BLaER1 (cell line): Measurements from ENCODE around the gene MAGI1.

Source experiments
- H3K27ac ChIP-seq: shearing (Covaris generic); formaldehyde crosslinking; 2 replicates; pipeline ENCODE4 v1.8.1; 2022
- H3K27me3 ChIP-seq: shearing (Covaris generic); formaldehyde crosslinking; 2 replicates; pipeline ENCODE4 v1.8.1; 2022
- H3K36me3 ChIP-seq: shearing (Covaris generic); formaldehyde crosslinking; 2 replicates; pipeline ENCODE4 v1.8.1; 2022
- H3K4me1 ChIP-seq: shearing (Covaris generic); formaldehyde crosslinking; 2 replicates; pipeline ENCODE4 v1.8.1; 2022
- H3K4me2 ChIP-seq: shearing (Covaris generic); formaldehyde crosslinking; 2 replicates; pipeline ENCODE4 v1.8.1; 2022
- H3K4me3 ChIP-seq: shearing (Covaris generic); formaldehyde crosslinking; 2 replicates; pipeline ENCODE4 v1.8.1; 2022
- H3K9ac ChIP-seq: shearing (Covaris generic); formaldehyde crosslinking; 2 replicates; pipeline ENCODE4 v1.8.1; 2022
- H3K9me3 ChIP-seq: shearing (Covaris generic); formaldehyde crosslinking; 2 replicates; pipeline ENCODE4 v1.8.1; 2022
- H4K20me1 ChIP-seq: shearing (Covaris generic); formaldehyde crosslinking; 2 replicates; pipeline ENCODE4 v1.8.1; 2022
- Cebpa-rat ChIP-seq: shearing (Covaris generic); IDR thresholded peaks from 2 replicates; pipeline ENCODE4 v1.8.1; 2022

Gene MAGI1

DNA sequence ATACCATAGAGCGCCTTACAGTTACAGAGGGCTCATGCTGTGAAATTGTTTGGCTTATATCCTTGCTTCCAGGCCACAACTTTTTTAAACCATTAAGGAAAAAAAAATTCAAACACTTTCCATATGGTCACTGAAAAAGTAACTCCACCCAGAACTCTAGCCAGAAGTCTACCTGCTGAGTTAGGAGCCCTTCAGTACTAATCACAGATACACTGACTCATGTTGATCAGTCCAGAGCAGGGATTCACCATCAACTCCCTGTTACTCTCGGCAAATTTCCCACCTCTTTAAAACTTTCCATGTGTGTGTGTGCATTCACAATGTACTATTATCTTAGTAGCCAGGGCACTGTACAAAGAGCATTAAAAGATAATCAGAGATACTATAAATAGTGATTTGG, 372.8 kb downstream of the MAGI1 start:
- Histone ChIP-seq H3K4me1 (peaks cover 12% of the 10 kb centered on the region), H3K36me3 (no peaks in the 10 kb centered on the region), H3K27ac (no peak overlapping the region), H3K27me3 (no peaks in the 10 kb centered on the region), H3K4me2 (no peak overlapping the region), H3K4me3 (no peak overlapping the region), H3K9me3 (no peaks in the 10 kb centered on the region), H3K9ac (no peak overlapping the region), H4K20me1 (no peaks in the 10 kb centered on the region)
- TF ChIP-seq Cebpa-rat = no peak

DNA sequence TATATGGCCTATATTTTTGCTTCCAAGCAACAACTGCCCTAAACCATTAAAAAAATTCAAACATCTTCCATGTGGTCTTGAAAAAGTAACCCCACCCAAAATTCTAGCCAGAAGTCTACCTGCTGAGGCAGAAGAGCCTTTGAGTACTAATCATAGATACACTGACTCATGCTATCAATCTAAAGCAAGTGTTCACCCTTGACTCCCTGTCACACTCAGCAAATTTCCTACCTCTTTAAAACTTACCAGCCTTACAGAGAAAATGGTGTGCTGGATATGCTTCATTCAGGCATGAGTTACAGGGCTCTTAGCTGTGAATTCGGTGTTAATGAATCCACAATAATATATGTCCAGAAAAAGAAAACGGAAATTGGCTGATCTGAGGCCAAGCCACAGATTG, 373.8 kb downstream of the MAGI1 start:
- no peak overlapping the region for H3K9ac ChIP-seq
- H3K4me2 ChIP-seq = no peak overlapping the region

DNA sequence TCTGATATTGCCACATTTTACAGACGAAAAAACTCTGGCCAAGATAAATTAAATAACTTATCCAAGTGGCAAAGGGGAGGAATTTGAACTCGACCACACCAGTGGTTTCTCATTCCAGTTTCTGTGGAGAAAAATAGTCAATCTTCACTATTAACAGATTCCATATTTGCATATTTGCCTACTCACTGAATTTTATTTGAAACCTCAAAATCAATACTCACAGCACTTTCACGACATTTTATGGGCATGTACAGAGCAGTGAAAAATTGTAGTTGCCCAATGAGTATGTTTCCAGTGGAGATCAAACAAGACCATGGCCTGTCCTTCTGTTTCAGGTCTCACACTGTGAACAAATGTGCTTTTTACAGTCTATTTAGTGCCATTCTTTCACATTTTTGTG, 374.3 kb downstream of the MAGI1 start:
- TF ChIP-seq Cebpa-rat = no peak

More for the DNA sequence above, 373.8 kb downstream of the MAGI1 start:
- Histone ChIP-seq H3K4me3 (no peak overlapping the region), H3K4me1 (peaks cover 10% of the 10 kb centered on the region), H3K27ac (no peak overlapping the region), H3K9me3 (no peaks in the 10 kb centered on the region), H4K20me1 (no peaks in the 10 kb centered on the region), H3K36me3 (no peaks in the 10 kb centered on the region), H3K27me3 (no peaks in the 10 kb centered on the region)
- no peak for TF ChIP-seq Cebpa-rat

DNA sequence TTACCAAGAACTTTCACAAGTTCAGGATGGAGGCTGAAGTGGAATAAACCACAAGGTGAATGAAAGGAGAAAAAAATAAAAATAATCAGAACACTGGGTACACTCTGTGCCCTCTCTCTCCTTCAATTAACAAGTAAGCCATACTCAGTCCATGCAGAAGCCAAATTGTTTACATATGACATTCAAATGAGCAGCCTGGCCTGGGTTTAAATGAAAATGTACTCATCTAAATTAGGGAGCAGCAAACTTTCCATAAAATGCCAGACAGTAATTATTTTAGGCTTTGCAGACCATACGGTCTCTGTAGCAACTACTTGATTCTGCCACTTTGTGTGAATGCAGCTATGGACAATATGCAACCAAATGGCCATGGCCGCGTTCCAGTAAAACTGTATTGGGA, 376.6 kb downstream of the MAGI1 start:
- no peak for TF ChIP-seq Cebpa-rat
- no peak overlapping the region for H3K27ac ChIP-seq
- H3K4me2 ChIP-seq = no peak overlapping the region
- no peaks in the 10 kb centered on the region for H4K20me1 ChIP-seq
- no peaks in the 10 kb centered on the region for H3K27me3 ChIP-seq
- no peak overlapping the region for H3K9ac ChIP-seq
- H3K36me3 ChIP-seq = no peaks in the 10 kb centered on the region
- H3K4me3 ChIP-seq = no peak overlapping the region
- H3K4me1 ChIP-seq = no peaks in the 10 kb centered on the region; the same call in 1 of the 2 replicates
- no peaks in the 10 kb centered on the region for H3K9me3 ChIP-seq

More for the DNA sequence above, 374.3 kb downstream of the MAGI1 start:
- Histone ChIP-seq H3K4me3 (no peak overlapping the region), H3K9me3 (no peaks in the 10 kb centered on the region), H3K4me1 (peaks cover 5% of the 10 kb centered on the region), H3K27ac (no peak overlapping the region), H3K36me3 (no peaks in the 10 kb centered on the region), H3K4me2 (no peak overlapping the region), H4K20me1 (no peaks in the 10 kb centered on the region), H3K27me3 (no peaks in the 10 kb centered on the region), H3K9ac (no peak overlapping the region)

DNA sequence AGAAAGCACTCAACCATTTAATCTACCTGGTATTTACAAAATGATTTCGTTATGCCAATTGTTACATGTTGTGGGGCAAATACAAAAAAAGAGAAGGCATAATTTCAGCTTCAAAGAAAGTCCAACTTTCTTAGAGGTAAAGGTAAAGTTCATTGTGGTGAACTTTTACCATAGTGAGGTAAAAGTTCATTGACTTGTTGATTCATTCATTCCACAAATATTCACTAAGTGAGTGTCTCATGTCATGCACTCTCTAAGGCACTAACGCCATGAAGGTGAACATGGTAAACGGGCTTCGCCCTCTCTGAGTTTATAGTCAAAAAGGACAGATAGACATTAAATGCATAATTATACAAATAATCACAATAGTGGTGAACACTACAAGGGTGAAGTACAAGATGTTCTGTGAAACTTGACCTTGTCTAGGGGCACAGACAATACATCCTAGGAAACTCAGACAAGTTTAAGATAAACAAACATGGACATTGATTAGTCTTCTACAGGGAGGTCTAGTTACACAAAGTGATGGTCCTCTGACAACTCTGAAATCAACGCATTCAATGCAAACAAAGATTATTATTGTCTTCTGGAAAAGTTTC, 378.6 kb downstream of the MAGI1 start:
- no peaks in the 10 kb centered on the region for H3K36me3 ChIP-seq
- H3K9me3 ChIP-seq = no peaks in the 10 kb centered on the region; the same call in 1 of the 2 replicates
- no peak for TF ChIP-seq Cebpa-rat
- H4K20me1 ChIP-seq = no peaks in the 10 kb centered on the region
- no peaks in the 10 kb centered on the region for H3K27me3 ChIP-seq
- H3K9ac ChIP-seq = no peak overlapping the region
- no peak overlapping the region for H3K4me2 ChIP-seq
- H3K4me1 ChIP-seq = no peaks in the 10 kb centered on the region; the same call in 1 of the 2 replicates
- H3K27ac ChIP-seq = no peak overlapping the region
- H3K4me3 ChIP-seq = no peak overlapping the region

DNA sequence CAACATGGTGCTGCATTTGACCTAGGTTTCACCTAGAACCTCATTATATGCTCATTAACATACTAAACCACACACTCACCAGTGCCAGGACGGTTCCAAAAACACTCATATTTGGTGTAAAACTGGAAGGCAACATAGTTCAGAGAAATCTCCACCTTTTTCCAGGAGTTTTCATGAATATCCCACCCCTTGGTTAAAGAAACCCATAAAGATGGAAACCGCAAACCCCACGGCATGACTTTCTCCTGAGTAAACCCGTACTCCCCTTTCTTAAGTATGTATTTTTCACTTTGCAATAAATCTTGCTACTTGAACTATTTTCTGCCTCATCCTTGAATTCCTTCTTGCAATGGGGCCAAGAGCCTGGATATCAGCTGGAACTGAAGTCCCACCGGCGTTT, 379.3 kb downstream of the MAGI1 start:
- TF ChIP-seq Cebpa-rat = no peak
- Histone ChIP-seq H3K36me3 (no peaks in the 10 kb centered on the region), H4K20me1 (no peaks in the 10 kb centered on the region), H3K27me3 (no peaks in the 10 kb centered on the region), H3K4me1 (no peaks in the 10 kb centered on the region; the same call in 1 of the 2 replicates), H3K9ac (no peak overlapping the region), H3K4me2 (no peak overlapping the region), H3K4me3 (no peak overlapping the region), H3K27ac (no peak overlapping the region), H3K9me3 (no peaks in the 10 kb centered on the region; the same call in 1 of the 2 replicates)

DNA sequence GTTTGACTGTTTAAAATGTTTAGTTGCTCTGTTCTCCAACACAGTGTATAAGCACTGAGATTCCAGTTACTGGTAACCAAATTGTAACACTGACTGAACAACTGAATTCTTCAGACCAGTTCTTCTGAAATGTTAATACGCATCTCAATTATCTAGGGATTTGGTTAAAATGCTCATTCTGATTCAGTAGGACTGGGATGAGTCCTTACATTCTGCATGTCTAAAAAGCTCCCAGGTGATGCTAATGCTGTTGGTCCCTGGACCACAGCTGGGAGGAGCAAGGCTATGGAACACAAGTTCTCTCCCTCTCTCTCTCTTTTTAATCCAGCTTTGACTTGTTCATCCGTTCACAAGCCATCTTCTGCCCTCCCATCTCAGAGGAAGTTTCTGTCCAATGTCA, 380.3 kb downstream of the MAGI1 start:
- H3K4me1 ChIP-seq = no peaks in the 10 kb centered on the region; the same call in 1 of the 2 replicates
- no peaks in the 10 kb centered on the region for H4K20me1 ChIP-seq
- no peak for TF ChIP-seq Cebpa-rat
- H3K4me2 ChIP-seq = no peak overlapping the region
- no peaks in the 10 kb centered on the region for H3K27me3 ChIP-seq
- no peaks in the 10 kb centered on the region; the same call in 1 of the 2 replicates for H3K9me3 ChIP-seq
- H3K36me3 ChIP-seq = no peaks in the 10 kb centered on the region
- no peak overlapping the region for H3K9ac ChIP-seq
- H3K4me3 ChIP-seq = no peak overlapping the region
- H3K27ac ChIP-seq = no peak overlapping the region

DNA sequence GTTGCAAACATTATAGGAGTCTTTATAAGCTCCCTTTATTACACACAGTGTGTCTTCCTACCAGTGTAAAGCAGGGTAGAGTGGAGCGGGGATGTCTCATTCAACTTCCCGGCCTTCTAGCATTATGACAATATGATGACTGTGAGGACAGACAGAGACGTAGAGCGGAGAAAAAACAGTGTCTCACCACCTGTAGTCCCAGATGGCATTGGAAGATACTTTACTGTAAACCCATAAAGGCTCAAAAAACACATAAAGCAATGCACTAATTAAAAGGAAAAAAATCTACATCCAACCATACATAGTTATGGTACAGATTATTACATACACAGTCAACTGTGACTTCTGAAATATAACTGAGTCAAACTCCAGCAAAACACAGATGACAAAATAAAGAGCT, 383.7 kb downstream of the MAGI1 start:
- Histone ChIP-seq H3K27me3 (no peaks in the 10 kb centered on the region), H3K9ac (no peak overlapping the region), H3K9me3 (peaks cover 14% of the 10 kb centered on the region), H3K4me2 (no peak overlapping the region), H3K4me3 (no peak overlapping the region), H3K27ac (no peak overlapping the region), H3K4me1 (peaks cover 4% of the 10 kb centered on the region; the same call in 1 of the 2 replicates), H3K36me3 (0 out of 2 replicates have a peak, but pooled peaks cover 4% of the 10 kb centered on the region), H4K20me1 (no peaks in the 10 kb centered on the region)
- no peak for TF ChIP-seq Cebpa-rat

DNA sequence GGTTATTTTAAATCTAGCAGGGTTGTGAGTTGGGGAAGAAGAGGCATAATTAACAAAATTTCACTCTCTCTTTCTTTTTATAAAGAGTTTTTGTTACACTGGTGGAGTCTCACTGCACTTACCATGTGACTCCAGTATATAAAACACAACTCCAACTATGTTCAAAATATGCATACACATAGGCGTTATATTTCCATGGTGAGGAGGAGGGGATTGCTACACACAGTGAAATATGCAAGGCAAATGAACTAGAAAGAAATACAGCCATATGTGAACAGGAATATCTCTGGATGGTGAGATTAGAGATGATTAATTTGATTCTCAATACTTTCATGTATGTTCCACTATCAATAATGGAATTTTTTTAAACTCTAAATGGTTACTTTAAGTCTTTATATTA, 385.0 kb downstream of the MAGI1 start:
- Histone ChIP-seq H3K4me1 (peaks cover 4% of the 10 kb centered on the region; the same call in 1 of the 2 replicates), H3K27me3 (no peaks in the 10 kb centered on the region), H3K4me3 (no peak overlapping the region), H3K9ac (no peak overlapping the region), H3K9me3 (peaks cover 25% of the 10 kb centered on the region), H3K4me2 (no peak overlapping the region), H3K27ac (no peak overlapping the region), H4K20me1 (no peaks in the 10 kb centered on the region), H3K36me3 (0 out of 2 replicates have a peak, but pooled peaks cover 6% of the 10 kb centered on the region)
- TF ChIP-seq Cebpa-rat = no peak

DNA sequence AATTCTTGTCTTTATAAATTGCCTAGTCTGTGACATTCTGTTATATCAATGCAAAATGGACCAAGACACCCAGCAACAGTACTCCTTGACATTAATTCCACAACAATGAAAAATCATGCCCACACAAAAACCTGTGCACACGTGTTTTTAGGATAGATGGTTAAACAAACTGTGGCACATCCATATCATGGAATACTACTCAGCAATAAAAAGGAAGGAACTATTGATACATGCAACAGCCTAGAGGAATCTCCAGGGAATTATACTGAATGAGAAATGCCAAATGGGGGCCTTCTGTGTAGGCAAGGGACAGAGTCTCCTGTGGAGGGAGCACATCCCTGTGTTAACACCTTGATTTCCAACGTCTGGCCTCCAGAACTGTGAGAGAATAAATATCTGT, 388.5 kb downstream of the MAGI1 start:
- Histone ChIP-seq H3K36me3 (peaks cover 6% of the 10 kb centered on the region; the same call in 1 of the 2 replicates), H3K9ac (no peak overlapping the region), H3K9me3 (peaks cover 49% of the 10 kb centered on the region), H4K20me1 (no peaks in the 10 kb centered on the region), H3K4me1 (peaks cover 4% of the 10 kb centered on the region; the same call in 1 of the 2 replicates), H3K27ac (no peak overlapping the region), H3K4me2 (no peak overlapping the region), H3K27me3 (no peaks in the 10 kb centered on the region), H3K4me3 (no peak overlapping the region)
- TF ChIP-seq Cebpa-rat = no peak
